IPS DF 19.7 (cell line): Measurements from ENCODE around the gene CSF2RB.
A peak's percentile ranks its signal among the peaks of the same experiment; 100 is the strongest.

Experiments
- DNase-seq: peaks from one replicate; pipeline ENCODE4 v3.0.0-alpha.2; 2013; ENCODE audit warnings: low read depth, low spot score

The CSF2RB gene

GRCh38 chr22:36887162-36887561 is 26.3 kb upstream of the CSF2RB start:
- no peak for DNase-seq

- no peak for DNase-seq
Measured at GRCh38 chr22:36891646-36892045, 21.8 kb upstream of the CSF2RB start.

- DNase-seq: no peak
Measured at GRCh38 chr22:36892292-36892691, 21.1 kb upstream of the CSF2RB start.

- DNase-seq: no peak
Measured at GRCh38 chr22:36893262-36893661, 20.2 kb upstream of the CSF2RB start.

GRCh38 chr22:36894266-36894665 is 19.2 kb upstream of the CSF2RB start:
- no peak for DNase-seq

GRCh38 chr22:36897611-36898010 is 15.8 kb upstream of the CSF2RB start:
- DNase-seq: no peak

- no peak for DNase-seq
Measured at GRCh38 chr22:36898690-36899089, 14.7 kb upstream of the CSF2RB start.

- no peak for DNase-seq
Measured at GRCh38 chr22:36899498-36899897, 13.9 kb upstream of the CSF2RB start.

- no peak for DNase-seq
Measured at GRCh38 chr22:36900225-36900624, 13.2 kb upstream of the CSF2RB start.

GRCh38 chr22:36900880-36901279 is 12.5 kb upstream of the CSF2RB start:
- peak; percentile 85 for DNase-seq

- DNase-seq: no peak
Measured at GRCh38 chr22:36901411-36902142, 11.9 kb upstream of the CSF2RB start.

GRCh38 chr22:36902143-36902926 is 11.1 kb upstream of the CSF2RB start:
- no peak for DNase-seq

- no peak for DNase-seq
Measured at GRCh38 chr22:36904260-36904880, 9.1 kb upstream of the CSF2RB start.

- DNase-seq: no peak
Measured at GRCh38 chr22:36907253-36908195, 5.9 kb upstream of the CSF2RB start.

- no peak for DNase-seq
Measured at GRCh38 chr22:36910461-36910860, 3.0 kb upstream of the CSF2RB start.

GRCh38 chr22:36911887-36912661 is 1.4 kb upstream of the CSF2RB start:
- peak; percentile 42 for DNase-seq

GRCh38 chr22:36912694-36913426 is 568 bp upstream of the CSF2RB start:
- DNase-seq: no peak

GRCh38 chr22:36914390-36914752 is 943 bp downstream of the CSF2RB start:
- no peak for DNase-seq

- DNase-seq: no peak
Measured at GRCh38 chr22:36916034-36916433, 2.6 kb downstream of the CSF2RB start.
